KBM-7 (cell line): ENCODE results near the gene CFDP1.
A peak's percentile ranks its signal among the peaks of the same experiment; 100 is the strongest.
"Not testable (repeated sequence)": the region's sequence is repeated elsewhere in the genome, so short reads cannot be mapped to it uniquely, and the experiment has no call there.

Source experiments
- DNase-seq: peaks from one replicate; pipeline ENCODE4 v3.0.0-alpha.2; 2015
- in situ Hi-C: fragments of 300-500 bp; cut with MboI; formaldehyde crosslinking; loops from 2 replicates; pipeline ENCODE4 v1.14.3; 2020; ENCODE audit warnings: low sequenced_read_pairs, low pct_unique_long_range_greater_than_20kb, mixed read lengths

The CFDP1 gene

GRCh38 chr16:75432828-75433731 lies at the start of gene CFDP1:
Gene CFDP1 (minus strand): TSS chr16:75433503. CDS start chr16:75433352, 151 bp downstream.
- in situ Hi-C loops: no loop called here
- peak; percentile 92 for DNase-seq

- in situ Hi-C loops: loop anchor here (25.0 kb wide), 1 partner anchor 280 kb away; no protein-coding TSS in a partner anchor
- DNase-seq: no peak
Measured at GRCh38 chr16:75482434-75483205, 49.3 kb upstream of the CFDP1 start.

- in situ Hi-C loops: loop anchor here (25.0 kb wide), 1 partner anchor 281 kb away; no protein-coding TSS in a partner anchor
Measured at GRCh38 chr16:75481475-75481874, 48.2 kb upstream of the CFDP1 start.

GRCh38 chr16:75479421-75479990 lies 46.2 kb upstream of the CFDP1 start:
- DNase-seq: no peak
- in situ Hi-C loops: loop anchor here (25.0 kb wide), 1 partner anchor 283 kb away; no protein-coding TSS in a partner anchor

More at GRCh38 chr16:75481475-75481874, 48.2 kb upstream of the CFDP1 start:
- DNase-seq: no peak

GRCh38 chr16:75478480-75479345 lies 45.4 kb upstream of the CFDP1 start:
- no peak for DNase-seq

GRCh38 chr16:75477680-75478473 lies 44.6 kb upstream of the CFDP1 start:
- in situ Hi-C loops: loop anchor here (25.0 kb wide), 1 partner anchor 284 kb away; no protein-coding TSS in a partner anchor
- DNase-seq: no peak

More at GRCh38 chr16:75478480-75479345, 45.4 kb upstream of the CFDP1 start:
- in situ Hi-C loops: loop anchor here (25.0 kb wide), 1 partner anchor 284 kb away; no protein-coding TSS in a partner anchor

GRCh38 chr16:75476817-75477216 lies 43.5 kb upstream of the CFDP1 start:
- in situ Hi-C loops: loop anchor here (25.0 kb wide), 1 partner anchor 285 kb away; no protein-coding TSS in a partner anchor
- DNase-seq: no peak

GRCh38 chr16:75475420-75475847 lies 42.1 kb upstream of the CFDP1 start:
- no peak for DNase-seq
- in situ Hi-C loops: loop anchor here (25.0 kb wide), 1 partner anchor 287 kb away; no protein-coding TSS in a partner anchor

- no peak for DNase-seq
- in situ Hi-C loops: no loop called here
Measured at GRCh38 chr16:75472908-75473877, 39.9 kb upstream of the CFDP1 start.

GRCh38 chr16:75471723-75472633 lies 38.7 kb upstream of the CFDP1 start:
- DNase-seq: peak; percentile 66
- in situ Hi-C loops: no loop called here

GRCh38 chr16:75466760-75467159 lies 33.5 kb upstream of the CFDP1 start:
- DNase-seq: no peak
- in situ Hi-C loops: no loop called here

- in situ Hi-C loops: no loop called here
- peak; percentile 100 for DNase-seq
Measured at GRCh38 chr16:75464122-75464918, 31.0 kb upstream of the CFDP1 start, which contains the start of gene TMEM170A. Gene TMEM170A (minus strand): TSS chr16:75464689. CDS start chr16:75464600, 89 bp downstream.

- in situ Hi-C loops, DNase-seq: not testable (repeated sequence)
Measured at GRCh38 chr16:75463389-75464121, 30.3 kb upstream of the CFDP1 start.

GRCh38 chr16:75462806-75463205 lies 29.5 kb upstream of the CFDP1 start:
- DNase-seq: no peak
- in situ Hi-C loops: no loop called here
